SJSA1 (cell line): ENCODE data around the gene C1QTNF6. TPM values are rescaled to one million over a fixed set of nuclear protein-coding genes. Genes with fewer than 3 reads are reported as not detected.
"Not testable (repeated sequence)": the region's sequence is repeated elsewhere in the genome, so short reads cannot be mapped to it uniquely, and the experiment has no call there.

Experiments used
- DNase-seq, 2 experiments: peaks; one replicate each; pipeline ENCODE4 v3.0.0-alpha.2; 2015 to 2020; ENCODE audit warnings: low spot score in 2 of 2, low read depth in 1 of 2
- H3K27ac ChIP-seq: fragments of 250-450 bp; sonication (Bioruptor Pico); 2 replicates; pipeline ENCODE4 v1.5.1; 2020; ENCODE audit warnings: mild to moderate bottlenecking, moderate library complexity
- H3K27me3 ChIP-seq: fragments of 250-450 bp; sonication (Bioruptor Pico); replicated peaks from 2 replicates; pipeline ENCODE4 v1.5.1; 2020; ENCODE audit warnings: mild to moderate bottlenecking, moderate library complexity
- H3K36me3 ChIP-seq: fragments of 250-450 bp; sonication (Bioruptor Pico); 2 replicates; pipeline ENCODE4 v1.5.1; 2020; ENCODE audit warnings: mild to moderate bottlenecking
- H3K4me1 ChIP-seq: fragments of 250-450 bp; sonication (Bioruptor Pico); replicated peaks from 2 replicates; pipeline ENCODE4 v1.6.1; 2021; ENCODE audit warnings: mild to moderate bottlenecking
- H3K4me3 ChIP-seq: fragments of 250-450 bp; sonication (Bioruptor Pico); 2 replicates; pipeline ENCODE4 v1.5.1; 2020; ENCODE audit warnings: mild to moderate bottlenecking
- H3K9me3 ChIP-seq: fragments of 250-450 bp; sonication (Bioruptor Pico); replicated peaks from 2 replicates; pipeline ENCODE4 v1.5.1; 2020; ENCODE audit warnings: mild to moderate bottlenecking
- total RNA-seq: library from RNA; depleted of rRNA; stranded (reverse); fragments of >200 nt; shearing (Covaris generic); gene quantifications from 2 replicates; pipeline ENCODE4 v1.2.3, GENCODE V29; 2014; rRNA removed

The C1QTNF6 gene
- 3.4 and 4.7 TPM in 2 replicates for total RNA-seq

- Histone ChIP-seq H3K36me3 (no peaks in the 10 kb centered on the region), H3K27ac (peak within 1 kb of the TSS; percentile 62), H3K4me1 (peaks cover 33% of the 10 kb centered on the region), H3K27me3 (no peaks in the 10 kb centered on the region), H3K4me3 (peak within 1 kb of the TSS; percentile 34), H3K9me3 (no peaks in the 10 kb centered on the region)
- DNase-seq, result peak in 1 of 2 experiments; percentile 65
Measured at GRCh38 chr22:37187891-37188761, at the start of gene C1QTNF6. Gene C1QTNF6, minus strand, starts transcription at chr22:37188247. Its CDS starts 34 bp downstream, at chr22:37188213.

- H3K36me3 ChIP-seq, result no peaks in the 10 kb centered on the region
- H3K27ac ChIP-seq, result no peak overlapping the region
- DNase-seq, result no peak
- no peaks in the 10 kb centered on the region for H3K27me3 ChIP-seq
- H3K9me3 ChIP-seq, result no peaks in the 10 kb centered on the region
- peaks cover 11% of the 10 kb centered on the region for H3K4me1 ChIP-seq
- no peak overlapping the region for H3K4me3 ChIP-seq
Measured at GRCh38 chr22:37235897-37236607, 48.0 kb upstream of the C1QTNF6 start.

GRCh38 chr22:37234736-37235711 is 47.0 kb upstream of the C1QTNF6 start:
- H3K36me3 ChIP-seq, result no peaks in the 10 kb centered on the region
- H3K27me3 ChIP-seq, result no peaks in the 10 kb centered on the region
- H3K4me1 ChIP-seq, result peaks cover 17% of the 10 kb centered on the region
- DNase-seq, result no peak
- no peak overlapping the region for H3K27ac ChIP-seq
- H3K4me3 ChIP-seq, result no peak overlapping the region
- H3K9me3 ChIP-seq, result no peaks in the 10 kb centered on the region

- no peaks in the 10 kb centered on the region for H3K27me3 ChIP-seq
- H3K9me3 ChIP-seq, result no peaks in the 10 kb centered on the region
- DNase-seq, result no peak
- H3K4me1 ChIP-seq, result peaks cover 28% of the 10 kb centered on the region
- H3K36me3 ChIP-seq, result no peaks in the 10 kb centered on the region
- H3K27ac ChIP-seq, result no peak overlapping the region
- H3K4me3 ChIP-seq, result no peak overlapping the region
Measured at GRCh38 chr22:37233751-37234631, 45.9 kb upstream of the C1QTNF6 start.

- not testable (repeated sequence) for H3K36me3 ChIP-seq, H3K9me3 ChIP-seq, H3K27me3 ChIP-seq, H3K4me3 ChIP-seq, DNase-seq, H3K27ac ChIP-seq
- H3K4me1 ChIP-seq, result peaks cover 34% of the 10 kb centered on the region
Measured at GRCh38 chr22:37233371-37233750, 45.3 kb upstream of the C1QTNF6 start.

GRCh38 chr22:37232140-37232998 is 44.3 kb upstream of the C1QTNF6 start:
- Histone ChIP-seq H3K4me1 (peaks cover 39% of the 10 kb centered on the region), H3K27ac (no peak overlapping the region), H3K36me3 (0 out of 2 replicates have a peak, but pooled peaks cover 3% of the 10 kb centered on the region), H3K9me3 (no peaks in the 10 kb centered on the region), H3K27me3 (no peaks in the 10 kb centered on the region), H3K4me3 (no peak overlapping the region)
- no peak for DNase-seq

GRCh38 chr22:37231406-37232139 is 43.5 kb upstream of the C1QTNF6 start:
- no peaks in the 10 kb centered on the region for H3K27me3 ChIP-seq
- no peak overlapping the region for H3K27ac ChIP-seq
- no peaks in the 10 kb centered on the region for H3K9me3 ChIP-seq
- no peak for DNase-seq
- H3K36me3 ChIP-seq, result 0 out of 2 replicates have a peak, but pooled peaks cover 3% of the 10 kb centered on the region
- no peak overlapping the region for H3K4me3 ChIP-seq
- peaks cover 39% of the 10 kb centered on the region for H3K4me1 ChIP-seq

- Histone ChIP-seq H3K4me3 (no peak overlapping the region), H3K27me3 (no peaks in the 10 kb centered on the region), H3K27ac (no peak overlapping the region), H3K9me3 (no peaks in the 10 kb centered on the region), H3K36me3 (0 out of 2 replicates have a peak, but pooled peaks cover 3% of the 10 kb centered on the region), H3K4me1 (peaks cover 39% of the 10 kb centered on the region)
- no peak for DNase-seq
Measured at GRCh38 chr22:37230673-37231405, 42.8 kb upstream of the C1QTNF6 start.

GRCh38 chr22:37229805-37230672 is 42.0 kb upstream of the C1QTNF6 start:
- Histone ChIP-seq H3K4me1 (peaks cover 39% of the 10 kb centered on the region), H3K36me3 (0 out of 2 replicates have a peak, but pooled peaks cover 3% of the 10 kb centered on the region), H3K27me3 (no peaks in the 10 kb centered on the region), H3K4me3 (no peak overlapping the region), H3K27ac (peak overlapping the region; percentile 60), H3K9me3 (no peaks in the 10 kb centered on the region)
- peak; percentile 60 to 84 for DNase-seq
